HEK293T (cell line): ENCODE results near the gene WHAMM.

ENCODE experiments used
- BHLHE40 ChIP-seq: fragments of 450-650 bp; IDR thresholded peaks from 2 replicates; pipeline ENCODE4 v1.6.1; 2016; ENCODE audit warnings: mild to moderate bottlenecking, moderate library complexity, borderline replicate concordance
- CTBP1 ChIP-seq: fragments of 450-650 bp; IDR thresholded peaks from 2 replicates; pipeline ENCODE4 v1.6.1; 2016; ENCODE audit warnings: borderline replicate concordance
- ELF4 ChIP-seq: fragments of 450-650 bp; IDR thresholded peaks from 2 replicates; pipeline ENCODE4 v1.6.1; 2017; ENCODE audit warnings: antibody characterized with exemption
- FOXA1 ChIP-seq: fragments of 450-650 bp; IDR thresholded peaks from 2 replicates; pipeline ENCODE4 v1.6.1; 2016; ENCODE audit warnings: mild to moderate bottlenecking
- FOXK2 ChIP-seq: fragments of 450-650 bp; IDR thresholded peaks from 2 replicates; pipeline ENCODE4 v1.6.1; 2016; ENCODE audit warnings: mild to moderate bottlenecking
- FOXM1 ChIP-seq: fragments of 450-650 bp; IDR thresholded peaks from 2 replicates; pipeline ENCODE4 v1.6.1; 2017; ENCODE audit warnings: mild to moderate bottlenecking, borderline replicate concordance
- HDGF ChIP-seq: fragments of 450-650 bp; IDR thresholded peaks from 2 replicates; pipeline ENCODE4 v1.6.1; 2017; ENCODE audit warnings: antibody characterized with exemption, borderline replicate concordance
- L3MBTL2 ChIP-seq: fragments of 450-650 bp; conservative IDR thresholded peaks from 2 replicates; pipeline ENCODE4 v1.6.1; 2016; ENCODE audit warnings: mild to moderate bottlenecking
- LEF1 ChIP-seq: fragments of 450-650 bp; IDR thresholded peaks from 2 replicates; pipeline ENCODE4 v1.6.1; 2017; ENCODE audit warnings: mild to moderate bottlenecking, borderline replicate concordance
- NFRKB ChIP-seq: fragments of 450-650 bp; IDR thresholded peaks from 2 replicates; pipeline ENCODE4 v1.6.1; 2016; ENCODE audit warnings: mild to moderate bottlenecking, moderate library complexity
- SUZ12 ChIP-seq: fragments of 450-650 bp; IDR thresholded peaks from 2 replicates; pipeline ENCODE4 v1.6.1; 2016; ENCODE audit warnings: mild to moderate bottlenecking
- TARDBP ChIP-seq: fragments of 450-650 bp; IDR thresholded peaks from 2 replicates; pipeline ENCODE4 v1.6.1; 2016
- TF ChIP-seq, protein P1 (sequence below): fragments of 450-650 bp; IDR thresholded peaks from 2 replicates; pipeline ENCODE4 v1.6.1; 2016

DNA sequence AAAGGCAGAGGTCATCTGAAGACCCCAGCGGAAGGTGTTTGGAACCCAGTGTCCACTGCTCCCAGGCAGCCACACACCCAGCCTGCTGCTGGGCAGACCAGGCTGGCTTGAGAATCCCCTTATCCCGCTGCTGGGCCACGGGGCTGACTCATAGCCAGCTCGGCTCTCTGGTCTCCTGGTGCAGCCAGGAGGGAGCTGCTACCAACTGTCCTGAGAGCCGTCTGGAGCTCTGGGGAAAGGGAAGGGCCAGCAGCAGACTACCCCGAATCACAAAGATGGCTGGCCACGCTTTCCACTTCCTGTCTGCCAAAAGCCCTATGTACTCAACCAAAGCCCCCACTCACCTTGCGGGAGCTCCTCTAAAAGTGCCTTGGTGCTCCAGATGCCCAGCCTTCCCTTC is 38.3 kb downstream of the WHAMM start:
- TF ChIP-seq LEF1 (no peak), HDGF (no peak), FOXA1 (no peak), FOXM1 (no peak), BHLHE40 (no peak), SUZ12 (no peak), TARDBP (no peak), NFRKB (no peak), FOXK2 (no peak), CTBP1 (no peak), L3MBTL2 (no peak), ELF4 (no peak)
- TF ChIP-seq, protein P1, sequence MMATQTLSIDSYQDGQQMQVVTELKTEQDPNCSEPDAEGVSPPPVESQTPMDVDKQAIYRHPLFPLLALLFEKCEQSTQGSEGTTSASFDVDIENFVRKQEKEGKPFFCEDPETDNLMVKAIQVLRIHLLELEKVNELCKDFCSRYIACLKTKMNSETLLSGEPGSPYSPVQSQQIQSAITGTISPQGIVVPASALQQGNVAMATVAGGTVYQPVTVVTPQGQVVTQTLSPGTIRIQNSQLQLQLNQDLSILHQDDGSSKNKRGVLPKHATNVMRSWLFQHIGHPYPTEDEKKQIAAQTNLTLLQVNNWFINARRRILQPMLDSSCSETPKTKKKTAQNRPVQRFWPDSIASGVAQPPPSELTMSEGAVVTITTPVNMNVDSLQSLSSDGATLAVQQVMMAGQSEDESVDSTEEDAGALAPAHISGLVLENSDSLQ, result no peak
